Measurements from ENCODE around the gene GZMM.

Gene GZMM

DNA sequence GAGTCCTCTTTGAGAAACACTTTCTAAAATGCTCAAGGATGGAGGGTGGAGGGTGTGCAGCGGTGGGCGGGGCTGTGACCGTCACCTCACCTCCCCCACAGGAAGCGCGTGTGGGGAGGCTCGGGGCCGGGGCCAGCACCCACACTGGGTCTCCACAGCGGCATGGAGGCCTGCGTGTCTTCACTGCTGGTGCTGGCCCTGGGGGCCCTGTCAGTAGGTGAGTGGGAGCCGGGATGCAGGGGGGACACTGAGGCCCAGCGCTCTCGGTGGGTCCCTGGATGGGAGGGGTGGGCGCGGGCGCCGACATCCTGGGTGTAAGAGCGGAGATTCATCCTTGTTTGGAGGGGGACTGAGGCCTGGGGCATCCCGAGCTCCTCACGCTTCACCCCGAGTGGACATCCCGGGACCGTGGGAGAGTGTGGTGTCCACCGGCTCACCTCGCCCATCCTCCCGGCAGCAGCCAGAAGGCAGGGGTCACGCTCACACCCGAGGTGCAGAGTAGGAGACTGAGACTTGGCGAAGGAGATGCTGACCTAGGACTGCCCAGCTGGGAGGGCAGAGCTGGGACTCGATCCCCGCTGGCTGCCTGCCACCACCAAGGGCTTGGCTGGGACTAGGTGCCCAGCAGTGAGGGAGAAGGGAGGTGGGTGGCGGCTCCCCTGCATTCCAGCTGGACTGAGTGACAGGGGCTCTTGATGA lies at the start of gene GZMM:
GZMM (plus strand) TSS at position 144 of the 699 bp plus-strand sequence; CDS start at position 163, 19 bp downstream.
- DNase-seq: no peak

DNA sequence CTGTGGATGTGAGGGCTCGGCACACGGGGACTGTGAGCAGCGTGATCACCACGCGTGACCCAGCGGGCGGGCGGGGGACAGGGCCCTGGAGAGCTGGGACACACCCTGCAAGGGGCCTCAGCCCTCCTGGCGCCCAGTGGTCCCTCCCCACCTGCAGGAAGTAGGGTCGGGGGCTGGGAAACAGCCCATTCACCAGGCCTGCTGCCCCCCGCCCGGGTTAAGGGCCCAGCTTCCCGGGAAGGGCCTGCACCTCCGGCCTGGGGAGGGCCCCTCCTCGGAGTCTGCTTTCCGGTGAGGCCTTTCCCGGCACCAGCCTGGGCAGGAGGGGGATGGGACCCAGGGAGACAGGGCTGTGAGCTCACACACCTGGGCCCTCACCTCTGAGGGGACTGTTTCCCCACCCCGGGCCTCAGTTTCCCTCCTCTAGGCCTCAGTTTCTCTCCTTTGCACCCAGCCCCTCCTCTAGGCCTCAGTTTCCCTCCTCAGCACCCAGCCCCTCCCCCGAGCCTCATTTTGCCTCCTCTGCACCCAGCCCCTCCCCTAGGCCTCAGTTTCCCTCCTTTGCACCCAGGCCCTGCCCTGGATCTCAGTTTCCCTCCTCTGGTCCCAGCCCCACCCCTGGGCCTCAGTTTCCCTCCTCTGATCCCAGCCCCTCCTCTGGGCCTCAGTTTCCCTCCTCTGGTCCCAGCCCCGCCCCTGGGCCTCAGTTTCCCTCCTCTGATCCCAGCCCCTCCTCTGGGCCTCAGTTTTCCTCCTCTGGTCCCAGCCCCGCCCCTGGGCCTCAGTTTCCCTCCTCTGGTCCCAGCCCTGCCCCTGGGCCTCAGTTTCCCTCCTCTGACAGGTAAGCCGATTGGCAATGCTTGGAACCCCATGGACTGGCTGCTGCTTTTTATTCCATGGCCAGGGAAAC lies 49.4 kb upstream of the GZMM start:
- DNase-seq: no peak

GRCh38 chr19:495081-495401 lies 48.8 kb upstream of the GZMM start:
- no peak for DNase-seq

- DNase-seq: peak; percentile 45
Observed at GRCh38 chr19:495402-496111, 48.3 kb upstream of the GZMM start.

DNA sequence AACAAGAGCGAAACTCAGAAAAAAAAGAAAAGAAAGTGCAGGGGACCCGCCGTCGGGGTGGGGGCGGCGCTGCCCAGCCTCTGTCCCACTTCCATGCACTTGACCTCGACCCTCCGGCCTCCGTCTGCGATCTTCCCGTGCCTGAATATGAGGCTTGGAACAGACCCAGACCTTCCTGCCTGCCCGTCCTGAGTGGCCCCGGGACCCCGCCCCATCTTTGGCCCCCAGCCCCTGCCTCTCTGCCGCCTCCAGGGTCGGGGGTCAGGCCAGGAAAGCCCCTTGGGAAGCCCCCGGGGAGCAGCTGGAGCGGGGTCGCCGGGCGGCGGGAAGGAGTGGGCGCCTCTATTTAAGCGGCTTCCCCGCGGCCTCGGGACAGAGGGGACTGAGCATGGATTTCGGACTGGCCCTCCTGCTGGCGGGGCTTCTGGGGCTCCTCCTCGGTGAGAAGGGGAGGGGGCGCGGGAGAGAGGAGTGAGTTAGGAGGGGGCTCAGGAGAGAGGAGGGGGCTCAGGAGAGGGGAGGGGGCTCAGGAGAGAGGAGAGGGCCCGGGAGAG lies 47.7 kb upstream of the GZMM start, which contains the start of gene MADCAM1:
MADCAM1 (plus strand) TSS at position 375 of the 554 bp plus-strand sequence; CDS start at position 389, 14 bp downstream.
- DNase-seq: no peak

DNA sequence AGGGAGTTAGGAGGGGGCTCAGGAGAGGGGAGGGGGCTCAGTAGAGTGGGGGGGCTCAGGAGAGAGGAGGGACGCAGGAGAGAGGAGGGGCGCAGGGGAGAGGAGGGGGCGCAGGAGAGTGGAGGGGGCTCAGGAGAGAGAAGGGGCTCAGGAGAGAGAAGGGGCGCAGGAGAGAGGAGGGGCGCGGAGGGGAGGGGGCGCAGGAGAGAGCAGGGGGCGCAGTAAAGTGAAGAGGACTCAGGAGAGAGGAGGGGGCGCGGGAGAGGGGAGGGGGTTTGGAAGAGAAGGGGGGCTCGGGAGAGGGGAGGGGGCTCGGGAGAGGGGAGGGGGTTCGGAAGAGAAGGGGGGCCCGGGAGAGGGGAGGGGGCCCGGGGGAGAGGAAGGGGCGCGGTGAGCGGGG lies 46.9 kb upstream of the GZMM start:
- no peak for DNase-seq

GRCh38 chr19:497491-497868 lies 46.4 kb upstream of the GZMM start:
- DNase-seq: no peak

- no peak for DNase-seq
Observed at GRCh38 chr19:497869-498510, 45.9 kb upstream of the GZMM start.

DNA sequence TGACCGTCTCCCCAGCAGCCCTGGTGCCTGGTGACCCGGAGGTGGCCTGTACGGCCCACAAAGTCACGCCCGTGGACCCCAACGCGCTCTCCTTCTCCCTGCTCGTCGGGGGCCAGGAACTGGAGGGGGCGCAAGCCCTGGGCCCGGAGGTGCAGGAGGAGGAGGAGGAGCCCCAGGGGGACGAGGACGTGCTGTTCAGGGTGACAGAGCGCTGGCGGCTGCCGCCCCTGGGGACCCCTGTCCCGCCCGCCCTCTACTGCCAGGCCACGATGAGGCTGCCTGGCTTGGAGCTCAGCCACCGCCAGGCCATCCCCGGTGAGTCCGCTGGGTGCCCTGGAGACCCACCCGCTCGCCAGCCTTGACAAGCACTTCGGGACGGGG lies 45.4 kb upstream of the GZMM start:
- no peak for DNase-seq

DNA sequence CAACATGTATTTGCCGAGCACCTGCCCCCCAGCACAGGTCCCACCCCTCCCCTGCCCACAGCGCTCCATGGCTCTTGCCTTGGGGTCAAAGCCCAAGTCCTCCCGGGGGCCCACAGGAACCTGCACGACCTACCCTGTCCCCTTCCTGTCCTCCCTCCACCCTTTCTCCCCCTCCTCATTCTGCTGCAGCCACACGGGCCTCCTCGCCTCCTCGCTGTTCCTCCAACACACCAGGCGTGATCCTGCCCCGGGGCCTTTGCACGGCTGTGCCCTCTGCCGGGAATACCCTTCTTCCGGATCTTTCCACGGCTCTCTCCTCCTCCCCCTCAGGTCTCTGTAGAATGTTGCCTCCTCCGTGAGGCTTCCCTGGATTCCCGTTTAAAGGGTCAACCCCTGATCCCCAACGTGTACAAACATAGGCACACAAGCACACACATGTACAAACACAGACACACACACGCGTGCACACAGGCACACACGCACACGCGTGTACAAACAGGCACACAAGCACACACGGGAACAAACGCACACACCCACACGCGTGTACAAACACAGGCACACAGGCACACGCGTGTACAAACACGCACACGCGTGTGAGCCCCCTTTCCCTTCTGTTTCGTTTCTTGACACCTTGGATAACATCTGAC lies 44.8 kb upstream of the GZMM start:
- DNase-seq: no peak

- DNase-seq: no peak
Observed at GRCh38 chr19:501646-502045, 42.2 kb upstream of the GZMM start.

GRCh38 chr19:504616-505015 lies 39.2 kb upstream of the GZMM start:
- no peak for DNase-seq

DNA sequence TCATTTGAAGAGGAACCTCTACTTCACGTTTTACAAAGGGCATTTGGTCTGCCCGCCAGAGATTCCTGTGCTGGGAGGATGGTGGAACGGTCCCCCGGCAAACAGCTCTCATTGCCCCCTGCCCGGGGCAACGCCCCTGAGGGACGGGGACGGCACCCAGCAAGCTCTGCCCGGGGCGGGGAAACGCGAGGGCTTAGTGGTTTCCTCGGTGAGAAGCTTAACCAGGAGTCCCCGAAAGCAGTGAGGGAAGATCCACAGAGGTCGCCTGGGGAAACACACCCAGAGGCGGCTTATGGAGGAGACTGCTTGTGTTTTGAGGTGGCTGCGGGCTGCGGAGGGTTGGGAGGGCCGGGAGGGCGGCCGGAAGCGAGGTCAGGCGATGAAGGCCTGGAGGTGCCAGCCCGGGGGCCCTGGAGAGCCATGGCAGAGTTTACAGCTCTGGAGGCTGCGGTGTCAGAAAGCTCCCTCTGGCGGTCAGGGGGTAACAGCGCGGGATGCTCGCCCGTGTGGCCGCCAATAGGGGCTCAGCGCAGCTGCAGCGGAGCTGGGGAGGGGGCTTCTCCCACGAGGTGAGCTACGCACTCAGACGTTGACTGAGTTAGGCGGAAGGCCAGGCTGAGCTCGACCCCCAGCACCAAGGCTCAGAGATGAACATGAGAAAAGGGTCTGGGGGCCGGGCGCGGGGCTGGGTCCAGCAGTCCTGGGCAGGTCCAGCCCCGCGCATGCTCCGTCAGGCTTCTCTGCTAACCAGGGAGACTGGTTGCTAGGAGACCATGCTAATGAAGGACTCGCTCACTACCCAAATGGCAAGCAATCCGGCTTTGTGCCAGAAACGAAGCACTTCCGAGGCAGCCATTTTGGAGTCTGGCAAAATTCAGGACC lies 37.2 kb upstream of the GZMM start:
- DNase-seq: peak; percentile 94

GRCh38 chr19:507286-508203 lies 36.3 kb upstream of the GZMM start, which contains the start of gene TPGS1:
Gene TPGS1, plus strand, starts transcription at chr19:507497. Its CDS starts 10 bp downstream, at chr19:507507.
- peak; percentile 36 for DNase-seq

GRCh38 chr19:508204-509150 lies 35.4 kb upstream of the GZMM start:
- no peak for DNase-seq

DNA sequence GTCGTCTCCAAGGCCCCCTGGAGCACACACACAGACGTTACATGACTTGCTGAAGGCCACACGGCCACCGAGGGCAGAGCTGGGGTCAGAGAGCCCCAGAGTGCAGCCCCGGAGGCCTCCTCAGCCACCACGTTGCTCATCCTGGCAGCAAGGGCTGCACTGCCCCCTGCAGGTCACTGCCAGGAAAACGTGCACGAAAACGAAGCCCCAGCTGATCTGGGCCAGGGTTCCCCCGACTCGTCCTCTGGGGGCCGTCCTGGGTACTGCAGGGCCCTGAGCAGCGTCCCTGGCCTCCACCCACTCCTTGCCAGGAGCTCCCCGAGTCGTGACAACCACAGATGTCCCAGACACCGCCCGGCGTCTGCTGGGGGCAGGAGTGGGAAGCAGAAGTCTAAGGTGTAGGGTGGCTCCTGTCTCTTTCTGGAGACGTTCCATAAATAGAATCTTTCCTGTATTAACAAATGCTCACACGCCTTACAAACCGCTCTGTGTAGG lies 33.2 kb upstream of the GZMM start:
- peak; percentile 33 for DNase-seq

DNA sequence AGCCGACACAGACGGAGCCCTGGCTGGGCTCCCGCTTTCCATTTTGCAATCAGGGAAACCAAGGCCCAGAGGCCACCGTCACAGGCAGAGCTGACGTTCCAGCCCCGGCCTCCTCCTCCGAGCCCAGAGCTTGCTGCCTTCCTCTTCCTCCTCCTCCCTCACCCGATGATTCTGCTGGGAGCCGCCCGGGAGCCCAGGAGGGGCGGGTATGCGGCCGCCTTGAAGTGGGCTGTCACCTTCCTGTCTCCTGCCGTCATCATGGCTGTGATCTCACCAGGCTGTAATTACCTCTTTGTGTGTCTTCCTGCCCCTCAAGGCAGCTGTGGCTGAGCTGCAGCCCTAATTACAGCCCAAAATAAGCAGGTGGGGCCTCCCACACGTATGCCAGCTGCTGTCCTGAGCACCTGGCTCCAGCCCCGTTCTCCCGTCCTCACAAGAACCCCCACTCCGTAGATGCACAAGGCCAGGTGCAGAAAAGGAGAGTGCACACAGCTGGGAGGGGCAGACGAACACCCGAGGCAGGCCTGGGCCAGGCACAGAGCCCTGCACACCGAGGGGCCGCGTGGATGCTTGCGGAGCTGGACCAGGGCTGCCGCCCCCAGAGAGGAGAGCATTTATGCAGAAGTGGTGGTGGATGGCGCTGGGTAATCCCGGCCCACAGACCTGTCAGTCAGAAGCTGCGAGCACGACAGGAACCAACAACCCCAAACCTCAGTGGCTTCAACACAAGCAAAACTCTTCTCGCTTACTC lies 32.6 kb upstream of the GZMM start:
- peak; percentile 32 for DNase-seq

All from NCI-H526 treated with DMSO at 0.1 percent for 48 hours (cell line).